ENCODE data around the gene ARID5A. TPM values are rescaled to one million over a fixed set of nuclear protein-coding genes. Genes with fewer than 3 reads are reported as not detected.
"Not testable (repeated sequence)": the region's sequence is repeated elsewhere in the genome, so short reads cannot be mapped to it uniquely, and the experiment has no call there.

ARID5A gene
- total RNA-seq, 2 experiments from 2014 or later: 57.9 to 70.5 TPM

- Mint-ChIP-seq H3K27ac (no peak overlapping the region), H3K9me3 (ENCODE audit: low read depth) (no peaks in the 10 kb centered on the region), H3K4me1 (peaks cover 38% of the 10 kb centered on the region), H3K27me3 (no peaks in the 10 kb centered on the region), H3K4me3 (no peak overlapping the region), H3K36me3 (peaks cover 7% of the 10 kb centered on the region)
- ATAC-seq: no peak
- CTCF ChIA-PET: interaction anchor here (0.6 to 6.5 kb wide), 46 partner anchors 9 to 323 kb away, joined by 3 to 85 read pairs (median 6); partner anchors contain the start of genes ITPRIPL1 and NEURL3
- no peak for DNase-seq
Observed at GRCh38 chr2:96553176-96553956, 16.8 kb downstream of the ARID5A start.

GRCh38 chr2:96553957-96554292, 17.4 kb downstream of the ARID5A start:
- not testable (repeated sequence) for H3K36me3 Mint-ChIP-seq; ATAC-seq; H3K4me3 Mint-ChIP-seq; H3K27me3 Mint-ChIP-seq; DNase-seq; H3K9me3 Mint-ChIP-seq (ENCODE audit: low read depth); H3K27ac Mint-ChIP-seq
- H3K4me1 Mint-ChIP-seq: peaks cover 38% of the 10 kb centered on the region
- CTCF ChIA-PET: interaction anchor here (0.6 to 6.5 kb wide), 61 partner anchors 9 to 367 kb away, joined by 3 to 85 read pairs (median 5); partner anchors contain the start of genes CNNM4, ITPRIPL1 and NEURL3

- no peak overlapping the region for H3K27ac Mint-ChIP-seq
Observed at GRCh38 chr2:96554293-96555145, 18.0 kb downstream of the ARID5A start.

GRCh38 chr2:96555146-96555610, 18.6 kb downstream of the ARID5A start:
- DNase-seq: no peak
- Mint-ChIP-seq H3K4me1 (peaks cover 38% of the 10 kb centered on the region), H3K9me3 (ENCODE audit: low read depth) (no peaks in the 10 kb centered on the region), H3K4me3 (no peak overlapping the region), H3K27me3 (no peaks in the 10 kb centered on the region), H3K36me3 (peaks cover 4% of the 10 kb centered on the region), H3K27ac (no peak overlapping the region)
- CTCF ChIA-PET: interaction anchor here (0.9 to 6.5 kb wide), 31 partner anchors 8 to 365 kb away, joined by 3 to 85 read pairs (median 6); partner anchors contain the start of genes ARID5A, CNNM4, ITPRIPL1 and NEURL3
- ATAC-seq: no peak

More at GRCh38 chr2:96554293-96555145, 18.0 kb downstream of the ARID5A start:
- peak; percentile 79 for ATAC-seq
- no peak overlapping the region for H3K4me3 Mint-ChIP-seq
- H3K9me3 Mint-ChIP-seq (ENCODE audit: low read depth): no peaks in the 10 kb centered on the region
- H3K4me1 Mint-ChIP-seq: peaks cover 38% of the 10 kb centered on the region
- peaks cover 6% of the 10 kb centered on the region for H3K36me3 Mint-ChIP-seq
- peak; percentile 76 for DNase-seq
- H3K27me3 Mint-ChIP-seq: no peaks in the 10 kb centered on the region
- CTCF ChIA-PET: interaction anchor here (0.6 to 6.5 kb wide), 62 partner anchors 8 to 366 kb away, joined by 3 to 85 read pairs (median 4); partner anchors contain the start of genes CNNM4, ITPRIPL1 and NEURL3

GRCh38 chr2:96556441-96557330, 20.1 kb downstream of the ARID5A start:
- Mint-ChIP-seq H3K4me3 (no peak overlapping the region), H3K36me3 (peaks cover 4% of the 10 kb centered on the region), H3K9me3 (ENCODE audit: low read depth) (no peaks in the 10 kb centered on the region), H3K27me3 (no peaks in the 10 kb centered on the region), H3K27ac (peak overlapping the region; percentile 8), H3K4me1 (peaks cover 38% of the 10 kb centered on the region)
- CTCF ChIA-PET: interaction anchor here (1.1 to 6.5 kb wide), 8 partner anchors 8 to 149 kb away, joined by 3 to 85 read pairs (median 4); partner anchors contain the start of gene ARID5A
- ATAC-seq (peak; percentile 52), DNase-seq (peak; percentile 73)

- peaks cover 37% of the 10 kb centered on the region for H3K4me1 Mint-ChIP-seq
- ATAC-seq; H3K36me3 Mint-ChIP-seq; H3K27me3 Mint-ChIP-seq; H3K9me3 Mint-ChIP-seq (ENCODE audit: low read depth); DNase-seq; H3K27ac Mint-ChIP-seq; H3K4me3 Mint-ChIP-seq: not testable (repeated sequence)
- CTCF ChIA-PET: interaction anchor here (1.1 to 5.6 kb wide), 7 partner anchors 9 to 210 kb away, joined by 3 to 63 read pairs (median 3); no protein-coding TSS in a partner anchor
Observed at GRCh38 chr2:96557421-96557820, 20.9 kb downstream of the ARID5A start.

- CTCF ChIA-PET: interaction anchor here (1.1 to 1.5 kb wide), 2 partner anchors 151 to 209 kb away, joined by 3 to 4 read pairs; no protein-coding TSS in a partner anchor
- H3K4me1 Mint-ChIP-seq: peaks cover 33% of the 10 kb centered on the region
- no peaks in the 10 kb centered on the region for H3K27me3 Mint-ChIP-seq
- no peak overlapping the region for H3K4me3 Mint-ChIP-seq
- no peak for DNase-seq
- H3K9me3 Mint-ChIP-seq (ENCODE audit: low read depth): no peaks in the 10 kb centered on the region
- H3K27ac Mint-ChIP-seq: no peak overlapping the region
- H3K36me3 Mint-ChIP-seq: peaks cover 2% of the 10 kb centered on the region
- ATAC-seq: no peak
Observed at GRCh38 chr2:96558061-96558460, 21.5 kb downstream of the ARID5A start.

- H3K4me1 Mint-ChIP-seq: peaks cover 29% of the 10 kb centered on the region
- no peaks in the 10 kb centered on the region for H3K27me3 Mint-ChIP-seq
- DNase-seq (no peak), ATAC-seq (no peak)
- peaks cover 2% of the 10 kb centered on the region for H3K36me3 Mint-ChIP-seq
- no peaks in the 10 kb centered on the region for H3K9me3 Mint-ChIP-seq (ENCODE audit: low read depth)
- H3K27ac Mint-ChIP-seq: no peak overlapping the region
- CTCF ChIA-PET: interaction anchor here (1.1 to 1.5 kb wide), 2 partner anchors 151 to 209 kb away, joined by 3 to 4 read pairs; no protein-coding TSS in a partner anchor
- no peak overlapping the region for H3K4me3 Mint-ChIP-seq
Observed at GRCh38 chr2:96558485-96558884, 21.9 kb downstream of the ARID5A start.

- H3K27me3 Mint-ChIP-seq: no peaks in the 10 kb centered on the region
- no peaks in the 10 kb centered on the region for H3K9me3 Mint-ChIP-seq (ENCODE audit: low read depth)
- H3K27ac Mint-ChIP-seq: no peak overlapping the region
- H3K4me3 Mint-ChIP-seq: no peak overlapping the region
- H3K36me3 Mint-ChIP-seq: no peaks in the 10 kb centered on the region
- ATAC-seq: no peak
- no peak for DNase-seq
- CTCF ChIA-PET: interaction anchor here (2.0 kb wide), 1 partner anchor 10 kb away, joined by 7 read pairs; no protein-coding TSS in a partner anchor
- H3K4me1 Mint-ChIP-seq: no peaks in the 10 kb centered on the region
Observed at GRCh38 chr2:96564026-96564425, 27.5 kb downstream of the ARID5A start.

- H3K27ac Mint-ChIP-seq: no peak overlapping the region
- no peak for ATAC-seq
- peaks cover under 1% of the 10 kb centered on the region for H3K27me3 Mint-ChIP-seq
- CTCF ChIA-PET: no interaction called here
- no peak for DNase-seq
- H3K4me1 Mint-ChIP-seq: no peaks in the 10 kb centered on the region
- no peak overlapping the region for H3K4me3 Mint-ChIP-seq
- no peaks in the 10 kb centered on the region for H3K36me3 Mint-ChIP-seq
- no peaks in the 10 kb centered on the region for H3K9me3 Mint-ChIP-seq (ENCODE audit: low read depth)
Observed at GRCh38 chr2:96564563-96564962, 28.0 kb downstream of the ARID5A start.

- CTCF ChIA-PET: interaction anchor here (3.4 kb wide), 1 partner anchor 11 kb away, joined by 22 read pairs; no protein-coding TSS in a partner anchor
- ATAC-seq: no peak
- no peaks in the 10 kb centered on the region for H3K36me3 Mint-ChIP-seq
- DNase-seq: no peak
- no peak overlapping the region for H3K27ac Mint-ChIP-seq
- no peaks in the 10 kb centered on the region for H3K4me1 Mint-ChIP-seq
- no peak overlapping the region for H3K4me3 Mint-ChIP-seq
- peaks cover 2% of the 10 kb centered on the region for H3K27me3 Mint-ChIP-seq
- no peaks in the 10 kb centered on the region for H3K9me3 Mint-ChIP-seq (ENCODE audit: low read depth)
Observed at GRCh38 chr2:96565111-96565510, 28.6 kb downstream of the ARID5A start.

- no peak overlapping the region for H3K4me3 Mint-ChIP-seq
- peaks cover 2% of the 10 kb centered on the region for H3K27me3 Mint-ChIP-seq
- ATAC-seq: no peak
- no peak overlapping the region for H3K27ac Mint-ChIP-seq
- CTCF ChIA-PET: interaction anchor here (3.4 kb wide), 1 partner anchor 14 kb away, joined by 22 read pairs; no protein-coding TSS in a partner anchor
- no peaks in the 10 kb centered on the region for H3K36me3 Mint-ChIP-seq
- no peak for DNase-seq
- H3K4me1 Mint-ChIP-seq: no peaks in the 10 kb centered on the region
- no peaks in the 10 kb centered on the region for H3K9me3 Mint-ChIP-seq (ENCODE audit: low read depth)
Observed at GRCh38 chr2:96568094-96568493, 31.5 kb downstream of the ARID5A start.
